Body of pancreas (tissue), 4 donors: ENCODE results near the gene HOXB4. TPM values are rescaled to one million over a fixed set of nuclear protein-coding genes. Genes with fewer than 3 reads are reported as not detected.

Experiments
- ATAC-seq: fragments of 150-250 bp; one replicate; pipeline ENCODE4 v1.9.1; 2016
- DNase-seq, 4 donors: peaks; one replicate each; pipeline ENCODE4 v3.0.0-alpha.2; 2019
- H3K27ac ChIP-seq, 4 donors: fragments of 200-600 bp; sonication (generic); 1 replicate in 3 of 4; 2 replicates in 1 of 4; pipeline versions ENCODE4 v1.5.1 to v1.6.1; 2016 to 2019; ENCODE audit warnings: mild to moderate bottlenecking in 1 of 4, mixed read lengths in 1 of 4, moderate library complexity in 1 of 4
- H3K27me3 ChIP-seq, 2 donors: fragments of 200-600 bp; sonication (generic); one replicate each; pipeline ENCODE4 v1.6.0; 2016; ENCODE audit warnings: mild to moderate bottlenecking in 1 of 2
- H3K36me3 ChIP-seq, 2 donors: fragments of 200-600 bp; sonication (generic); replicated peaks in 1 of 2; 2 replicates each; pipeline ENCODE4 v1.5.1; 2016; ENCODE audit warnings: low read depth in 2 of 2; ENCODE audit not compliant: insufficient read depth in 1 of 2
- H3K4me1 ChIP-seq: fragments of 200-600 bp; sonication (generic); one replicate; pipeline ENCODE4 v1.6.0; 2016
- H3K4me3 ChIP-seq, 2 donors: fragments of 200-600 bp; sonication (generic); 1 replicate in 1 of 2; 2 replicates in 1 of 2; pipeline ENCODE4 v1.5.1; 2016 to 2019
- H3K9me3 ChIP-seq, 3 donors: fragments of 200-600 bp; sonication (generic); 1 replicate in 2 of 3; 2 replicates in 1 of 3; pipeline ENCODE4 v1.5.1; 2016
- CTCF ChIP-seq, 7 experiments: fragments of 450-650 bp in 4 of 7; fragments of 200-600 bp in 3 of 7; sonication (generic) in 3 of 7; IDR thresholded peaks; one replicate each; pipeline ENCODE4 v1.5.1; 2016 to 2019; ENCODE audit warnings: antibody characterized with exemption in 7 of 7
- POLR2A ChIP-seq, 3 donors: fragments of 450-650 bp; IDR thresholded peaks; one replicate each; pipeline ENCODE4 v1.6.1; 2016; ENCODE audit warnings: antibody characterized with exemption in 3 of 3, mild to moderate bottlenecking in 2 of 3
- WGBS, 2 donors: methylation state at CpG; one replicate each; pipeline ENCODE4 v1.1.5; 2017; 5-methylcytosine and 5-hydroxymethylcytosine counted together
- intact Hi-C: fragments of 100-400 bp; cut with DNase I; formaldehyde crosslinking; loops from one replicate; pipeline ENCODE4 v1.15.1; 2023
- total RNA-seq, 2 donors: library from RNA; depleted of rRNA; stranded (reverse); fragments of >200 nt; gene quantifications; one replicate each; pipeline ENCODE4 v1.1.0, GENCODE V29; 2016

The HOXB4 gene
- total RNA-seq, 2 donors from 2014 or later: 0.26 to 2.3 TPM

GRCh38 chr17:48608494-48608834 is 30.3 kb upstream of the HOXB4 start:
- Histone ChIP-seq H3K27ac (no peak overlapping the region), H3K4me1 (peaks cover 29% of the 10 kb centered on the region), H3K36me3 (no peaks in the 10 kb centered on the region), H3K4me3 (no peak overlapping the region), H3K9me3 (no peaks in the 10 kb centered on the region), H3K27me3 (peaks cover 0 to 74% of the 10 kb centered on the region in 2 donors)
- DNase-seq (no peak), ATAC-seq (no peak)
- no peak for TF ChIP-seq POLR2A (IDR thresholded peaks at IDR 0.05)
- no peak for TF ChIP-seq CTCF (IDR thresholded peaks at IDR 0.05)
- 75 to 95% methylated on average over 1 of the region's 1 CpG for WGBS, 2 donors
- intact Hi-C loops: no loop called here

DNA sequence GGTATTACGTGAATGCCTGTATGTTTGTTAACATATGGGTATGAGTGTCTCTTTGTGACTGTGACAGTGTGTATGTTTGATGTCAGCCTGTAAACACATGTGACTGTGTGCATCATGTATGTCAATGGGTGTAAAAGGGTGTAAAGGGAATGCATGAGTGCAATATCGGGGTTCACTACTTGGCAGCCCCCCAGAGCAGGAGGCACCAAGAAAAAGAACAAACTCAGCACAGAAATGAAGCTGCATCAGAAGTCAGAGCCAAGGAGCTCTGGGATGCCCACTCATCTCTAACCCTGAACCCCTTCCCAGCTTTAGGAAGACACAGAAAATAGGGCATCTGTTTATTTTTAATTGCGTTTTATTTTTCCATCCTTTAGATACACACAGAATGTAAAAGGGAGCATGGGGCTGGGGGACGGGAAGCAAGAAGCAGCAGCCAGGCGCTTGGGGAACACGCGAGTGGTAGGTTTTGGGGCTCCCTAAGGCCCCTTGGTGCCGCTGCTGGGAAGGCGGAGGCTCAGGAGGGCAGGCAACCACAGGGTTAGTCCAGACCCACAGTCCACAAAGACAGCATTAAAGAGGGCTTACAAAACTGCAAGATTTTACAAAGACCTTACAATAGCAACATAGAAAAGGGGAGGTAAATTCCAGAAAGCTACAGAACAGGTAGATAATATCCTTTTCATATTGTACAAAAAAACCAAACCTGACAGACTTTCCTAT is 28.9 kb upstream of the HOXB4 start:
- Histone ChIP-seq H3K4me1 (peaks cover 24% of the 10 kb centered on the region), H3K27ac (no peak overlapping the region), H3K4me3 (no peak overlapping the region), H3K27me3 (peaks cover 0 to 67% of the 10 kb centered on the region in 2 donors), H3K9me3 (no peaks in the 10 kb centered on the region), H3K36me3 (no peaks in the 10 kb centered on the region)
- DNase-seq: no peak
- no peak for TF ChIP-seq POLR2A (IDR thresholded peaks at IDR 0.05)
- TF ChIP-seq CTCF (IDR thresholded peaks at IDR 0.05): no peak
- 28 to 51% methylated on average over 9 of the region's 9 CpGs for WGBS, 2 donors
- no peak for ATAC-seq
- intact Hi-C loops: no loop called here

GRCh38 chr17:48605991-48606891 is 28.1 kb upstream of the HOXB4 start:
- ATAC-seq (no peak), DNase-seq (no peak)
- no peak overlapping the region for H3K27ac ChIP-seq
- no peak for TF ChIP-seq POLR2A (IDR thresholded peaks at IDR 0.05)
- TF ChIP-seq CTCF (IDR thresholded peaks at IDR 0.05): no peak
- H3K27me3 ChIP-seq: peaks cover under 1 to 70% of the 10 kb centered on the region in 2 donors
- WGBS, 2 donors: 26 to 32% methylated on average over 38 to 41 of the region's 41 CpGs
- H3K9me3 ChIP-seq: no peaks in the 10 kb centered on the region
- H3K36me3 ChIP-seq: no peaks in the 10 kb centered on the region
- H3K4me1 ChIP-seq: peaks cover 28% of the 10 kb centered on the region
- intact Hi-C loops: no loop called here
- no peak overlapping the region for H3K4me3 ChIP-seq

DNA sequence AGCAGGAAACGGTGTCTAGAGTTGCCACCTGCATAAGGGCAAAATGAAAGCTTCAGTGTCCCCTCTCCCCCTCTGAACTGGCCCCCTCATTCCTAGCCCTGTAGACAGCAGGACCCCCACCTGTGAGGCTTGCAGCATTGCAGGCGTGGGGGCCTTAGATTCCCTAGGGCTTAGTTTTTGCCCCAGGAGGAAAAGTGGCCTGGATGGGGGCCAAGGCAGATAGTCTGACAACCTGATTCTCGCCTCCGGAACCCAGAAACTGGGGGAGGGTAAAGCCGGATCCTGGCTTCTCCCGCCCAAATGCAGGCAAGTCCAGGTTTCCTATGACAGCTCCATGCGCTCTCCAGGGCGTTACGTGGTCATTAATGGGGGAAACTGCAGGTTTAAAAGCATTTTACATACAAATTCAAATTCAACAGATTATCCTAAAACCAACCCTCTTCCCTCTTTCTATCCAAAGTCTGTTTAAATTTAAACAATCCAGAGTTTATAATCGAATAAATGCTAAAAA is 27.3 kb upstream of the HOXB4 start:
- Histone ChIP-seq H3K27ac (no peak overlapping the region), H3K36me3 (no peaks in the 10 kb centered on the region), H3K4me1 (peaks cover 21% of the 10 kb centered on the region), H3K9me3 (no peaks in the 10 kb centered on the region), H3K27me3 (peaks cover 3 to 67% of the 10 kb centered on the region in 2 donors), H3K4me3 (no peak overlapping the region)
- DNase-seq (no peak), ATAC-seq (no peak)
- WGBS, 2 donors: 30 to 36% methylated on average over 10 of the region's 10 CpGs
- intact Hi-C loops: no loop called here
- TF ChIP-seq POLR2A (IDR thresholded peaks at IDR 0.05) (no peak), CTCF (IDR thresholded peaks at IDR 0.05) (no peak)
